ENCODE data around the gene DAP. TPM values are rescaled to one million over a fixed set of nuclear protein-coding genes. Genes with fewer than 3 reads are reported as not detected.

Gene DAP
- total and polyA plus RNA-seq, 10 of the 15 experiments (the other 5 are each of a cell fraction or from before 2014, with no cell fraction given): 12.9 to 130 (median 49.9) TPM

DNA sequence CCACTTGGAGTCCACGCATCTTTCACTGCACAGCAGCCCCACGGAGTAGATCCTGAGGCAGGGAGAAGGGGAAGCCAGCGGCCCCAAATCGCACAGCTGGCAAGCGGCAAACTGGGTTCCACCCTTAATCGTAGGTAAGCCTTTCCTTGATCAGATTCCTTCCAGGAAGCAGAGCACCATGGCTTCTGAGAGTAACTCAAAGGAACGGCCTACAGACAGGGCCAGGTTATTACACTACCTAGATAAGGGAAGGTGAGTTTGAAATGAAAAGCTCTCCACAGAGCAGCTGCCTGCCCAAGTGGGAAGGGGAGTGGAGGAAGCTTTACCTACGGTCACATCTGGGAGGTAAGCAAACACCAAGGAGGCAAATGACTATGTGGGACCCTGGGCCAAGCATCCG, 7.9 kb downstream of the DAP start:
- no peak overlapping the region for H3K27ac ChIP-seq (ENCODE audit: control insufficient read depth, insufficient read depth)
- in situ Hi-C loops (cut with MboI) (no loop called here), intact Hi-C loops (cut with micrococcal nuclease; ENCODE audit: unreplicated experiment) (loop anchor here (10.0 kb wide), 1 partner anchor 298 kb away; no protein-coding TSS in a partner anchor)
- TF ChIP-seq POLR2A (IDR thresholded peaks at IDR 0.05; ENCODE audit: low read depth, low read length) (no peak), NR2C1 (IDR thresholded peaks at IDR 0.05) (no peak), BHLHE40 (IDR thresholded peaks at IDR 0.05; ENCODE audit: borderline replicate concordance in 1 of 2, low read depth in 2 of 2, low read length in 1 of 2) (no peak), BMI1 (IDR thresholded peaks at IDR 0.05; ENCODE audit: borderline replicate concordance) (no peak), RBBP5 (conservative IDR thresholded peaks at IDR 0.05) (no peak), MTA3 (IDR thresholded peaks at IDR 0.05; ENCODE audit: borderline replicate concordance, low read length) (no peak), CHD2 (IDR thresholded peaks at IDR 0.05; ENCODE audit: borderline replicate concordance, low read depth, low read length) (no peak), SIN3A (IDR thresholded peaks at IDR 0.05; ENCODE audit: low read depth, low read length) (no peak), CBX5 (IDR thresholded peaks at IDR 0.05; ENCODE audit: low read depth) (no peak), SUZ12 (IDR thresholded peaks at IDR 0.05; ENCODE audit: unreplicated experiment) (no peak), ZNF207 (IDR thresholded peaks at IDR 0.05; ENCODE audit: borderline replicate concordance) (no peak), NFYA (IDR thresholded peaks at IDR 0.05; ENCODE audit: borderline replicate concordance, low read depth, low read length) (no peak), NKRF (conservative IDR thresholded peaks at IDR 0.05) (no peak)
- TF ChIP-seq, protein P1, sequence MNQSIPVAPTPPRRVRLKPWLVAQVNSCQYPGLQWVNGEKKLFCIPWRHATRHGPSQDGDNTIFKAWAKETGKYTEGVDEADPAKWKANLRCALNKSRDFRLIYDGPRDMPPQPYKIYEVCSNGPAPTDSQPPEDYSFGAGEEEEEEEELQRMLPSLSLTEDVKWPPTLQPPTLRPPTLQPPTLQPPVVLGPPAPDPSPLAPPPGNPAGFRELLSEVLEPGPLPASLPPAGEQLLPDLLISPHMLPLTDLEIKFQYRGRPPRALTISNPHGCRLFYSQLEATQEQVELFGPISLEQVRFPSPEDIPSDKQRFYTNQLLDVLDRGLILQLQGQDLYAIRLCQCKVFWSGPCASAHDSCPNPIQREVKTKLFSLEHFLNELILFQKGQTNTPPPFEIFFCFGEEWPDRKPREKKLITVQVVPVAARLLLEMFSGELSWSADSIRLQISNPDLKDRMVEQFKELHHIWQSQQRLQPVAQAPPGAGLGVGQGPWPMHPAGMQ (IDR thresholded peaks at IDR 0.05; ENCODE audit: borderline replicate concordance): no peak
- H4K20me1 ChIP-seq (ENCODE audit: control insufficient read depth, insufficient read depth): peaks cover 2% of the 10 kb centered on the region
- H3K9ac ChIP-seq (ENCODE audit: control insufficient read depth, insufficient read depth, low read length): no peak overlapping the region
- H3K4me1 ChIP-seq (ENCODE audit: control insufficient read depth, insufficient read depth, low read length): peaks cover 9% of the 10 kb centered on the region; the same call in 1 of the 2 replicates
- ChIA-PET CTCF (interaction anchor here (1.0 to 1.1 kb wide), 2 partner anchors 16 to 53 kb away, joined by 3 read pairs; no protein-coding TSS in a partner anchor), RAD21 (ENCODE audit: unreplicated experiment) (interaction anchor here (1.2 kb wide), 1 partner anchor 11 kb away, joined by 4 read pairs; no protein-coding TSS in a partner anchor), POLR2A (interaction anchor here (2.1 kb wide), 1 partner anchor 26 kb away, joined by 6 read pairs; no protein-coding TSS in a partner anchor), SMC1A (ENCODE audit: uncharacterized antibody, unreplicated experiment) (interaction anchor here (1.4 kb wide), 1 partner anchor 126 kb away, joined by 3 read pairs; no protein-coding TSS in a partner anchor)
- no peak overlapping the region for H3K4me2 ChIP-seq (ENCODE audit: control insufficient read depth, insufficient read depth)
- peaks cover 65% of the 10 kb centered on the region for H3K79me2 ChIP-seq (ENCODE audit: control insufficient read depth, insufficient read depth, low read length)
- no peaks in the 10 kb centered on the region for H3K27me3 ChIP-seq (replicated peaks in 1 of 2; ENCODE audit: control insufficient read depth in 2 of 2, insufficient read depth in 2 of 2, low read length in 1 of 2)
- no peak overlapping the region for H3K4me3 ChIP-seq
- DNase-seq (ENCODE audit: low read depth, low spot score) (no peak), FAIRE-seq (no peak), ATAC-seq (no peak)
- WGBS (ENCODE audit: insufficient coverage, insufficient replicate concordance, low lambda C conversion rate, missing lambda C conversion rate): over 99% methylated on average over 9 of the region's 9 CpGs
- no TSS peak for BruUV-seq (replicated peaks)
- H3K9me3 ChIP-seq (replicated peaks; ENCODE audit: control insufficient read depth, insufficient read depth, low read length): no peaks in the 10 kb centered on the region
- peaks cover 6 to 27% of the 10 kb centered on the region in 2 experiments for H3K36me3 ChIP-seq (ENCODE audit: control insufficient read depth in 2 of 2, insufficient read depth in 2 of 2, low read length in 1 of 2)
- H2AFZ ChIP-seq (ENCODE audit: control insufficient read depth, low read depth, low read length): no peak overlapping the region

Data from GM12878 (cell line).